GM23338 (cell line): ENCODE measurements around the gene PPP4C. TPM values are rescaled to one million over a fixed set of nuclear protein-coding genes. Genes with fewer than 3 reads are reported as not detected.

Source experiments
- ATAC-seq: fragments of 200-7000 bp; cut with Tn5 transposase; 3 replicates; pipeline ENCODE4 v1.9.1; 2020
- DNase-seq: peaks from one replicate; pipeline ENCODE4 v3.0.0-alpha.2; 2015; ENCODE audit warnings: low spot score
- H2AFZ ChIP-seq: fragments of 200-600 bp; sonication (generic); 2 replicates; pipeline ENCODE4 v1.8.0; 2016; ENCODE audit warnings: antibody characterized with exemption, mild to moderate bottlenecking, moderate library complexity
- H3F3A ChIP-seq: fragments of 200-600 bp; sonication (generic); replicated peaks from 2 replicates; pipeline ENCODE4 v1.8.0; 2017; ENCODE audit warnings: antibody characterized with exemption, mixed run types, low read depth
- H3K27ac ChIP-seq: fragments of 200-600 bp; sonication (generic); 2 replicates; pipeline ENCODE4 v1.6.1; 2016; ENCODE audit warnings: low read depth
- H3K27me3 ChIP-seq: fragments of 200-600 bp; sonication (generic); 2 replicates; pipeline ENCODE4 v1.8.0; 2016; ENCODE audit warnings: mild to moderate bottlenecking, mixed run types, moderate library complexity; ENCODE audit not compliant: insufficient read depth
- H3K36me3 ChIP-seq: fragments of 200-600 bp; sonication (generic); 2 replicates; pipeline ENCODE4 v1.8.0; 2016; ENCODE audit warnings: mild to moderate bottlenecking; ENCODE audit not compliant: insufficient read depth
- H3K4me1 ChIP-seq: fragments of 200-600 bp; sonication (generic); 2 replicates; pipeline ENCODE4 v1.8.0; 2016; ENCODE audit warnings: mild to moderate bottlenecking, moderate library complexity; ENCODE audit not compliant: insufficient read depth
- H3K4me2 ChIP-seq: fragments of 200-600 bp; sonication (generic); 2 replicates; pipeline ENCODE4 v1.7.1; 2017; ENCODE audit warnings: mixed run types
- H3K4me3 ChIP-seq: fragments of 200-600 bp; sonication (generic); 2 replicates; pipeline ENCODE4 v1.6.1; 2016; ENCODE audit warnings: mixed run types
- H3K79me2 ChIP-seq: fragments of 200-600 bp; sonication (generic); replicated peaks from 2 replicates; pipeline ENCODE4 v1.8.0; 2017; ENCODE audit warnings: mild to moderate bottlenecking; ENCODE audit not compliant: insufficient read depth
- H3K9me2 ChIP-seq: fragments of 200-600 bp; sonication (generic); 2 replicates; pipeline ENCODE4 v1.8.0; 2017; ENCODE audit not compliant: insufficient read depth
- H4K20me1 ChIP-seq: fragments of 200-600 bp; sonication (generic); replicated peaks from 2 replicates; pipeline ENCODE4 v1.8.0; 2017; ENCODE audit warnings: mild to moderate bottlenecking; ENCODE audit not compliant: insufficient read depth
- H3K27ac Mint-ChIP-seq: 2 replicates; pipeline ENCODE4 v1.8.0; 2020; ENCODE audit warnings: inconsistent platforms, mild to moderate bottlenecking, moderate library complexity, mixed read lengths
- H3K27me3 Mint-ChIP-seq: 3 replicates; pipeline ENCODE4 v1.8.0; 2022; ENCODE audit warnings: low read depth, mild to moderate bottlenecking, moderate library complexity, mixed read lengths, inconsistent platforms; ENCODE audit not compliant: insufficient read depth, poor library complexity
- H3K36me3 Mint-ChIP-seq: 3 replicates; pipeline ENCODE4 v1.8.0; 2021; ENCODE audit warnings: low read depth, mild to moderate bottlenecking, inconsistent platforms, moderate library complexity, mixed read lengths
- H3K4me1 Mint-ChIP-seq: 3 replicates; pipeline ENCODE4 v1.8.0; 2020; ENCODE audit warnings: mild to moderate bottlenecking, inconsistent platforms, mixed read lengths
- H3K4me3 Mint-ChIP-seq: 3 replicates; pipeline ENCODE4 v1.8.0; 2021; ENCODE audit warnings: moderate library complexity, mild to moderate bottlenecking, inconsistent platforms, mixed read lengths
- H3K9me3 Mint-ChIP-seq: 3 replicates; pipeline ENCODE4 v1.8.0; 2020; ENCODE audit warnings: moderate library complexity, mild to moderate bottlenecking, inconsistent platforms, mixed read lengths
- CREB1 ChIP-seq: fragments of 250-450 bp; sonication (Bioruptor Pico); IDR thresholded peaks from 2 replicates; pipeline ENCODE4 v1.5.0; 2020; ENCODE audit warnings: low read depth, mild to moderate bottlenecking, moderate library complexity
- ETS1 ChIP-seq: IDR thresholded peaks from 2 replicates; pipeline ENCODE4 v1.6.1; 2016; ENCODE audit warnings: antibody characterized with exemption
- JUNB ChIP-seq: IDR thresholded peaks from one replicate; pipeline ENCODE4 v1.6.1; 2016; ENCODE audit warnings: antibody characterized with exemption; ENCODE audit not compliant: unreplicated experiment
- NANOG ChIP-seq: IDR thresholded peaks from 2 replicates; pipeline ENCODE4 v1.6.1; 2016; ENCODE audit warnings: antibody characterized with exemption, borderline replicate concordance
- POLR2AphosphoS5 ChIP-seq: IDR thresholded peaks from 2 replicates; pipeline ENCODE4 v1.6.1; 2016; ENCODE audit warnings: antibody characterized with exemption, low read depth
- REST ChIP-seq: IDR thresholded peaks from one replicate; pipeline ENCODE4 v1.6.1; 2018; ENCODE audit warnings: antibody characterized with exemption; ENCODE audit not compliant: unreplicated experiment
- ZNF114 ChIP-seq: fragments of 250-450 bp; sonication (Bioruptor Pico); IDR thresholded peaks from 2 replicates; pipeline ENCODE4 v1.5.0; 2020; ENCODE audit warnings: mild to moderate bottlenecking, moderate library complexity
- ZNF331 ChIP-seq: fragments of 250-450 bp; sonication (Bioruptor Pico); IDR thresholded peaks from 2 replicates; pipeline ENCODE4 v1.5.0; 2020; ENCODE audit warnings: low read depth, mild to moderate bottlenecking, moderate library complexity
- polyA plus RNA-seq: library from polyadenylated mRNA; unstranded; fragments of >200 nt; fragmentation: Nextera tagmentation; extraction: Ambion mirVana; gene quantifications from 2 replicates; pipeline ENCODE4 v1.2.1, GENCODE V29; 2016
- total RNA-seq: library from RNA; depleted of rRNA; stranded (reverse); fragments of >200 nt; shearing (Covaris generic); gene quantifications from 2 replicates; pipeline ENCODE4 v1.2.3, GENCODE V29; 2014
- TF ChIP-seq, protein P1 (sequence below), 2 experiments: fragments of 200-600 bp in 1 of 2; sonication (generic) in 1 of 2; conservative IDR thresholded peaks; 2 replicates each; pipeline versions ENCODE4 v1.5.1 to v1.6.1; 2016 to 2017; ENCODE audit warnings: antibody characterized with exemption in 2 of 2, low read depth in 2 of 2, mild to moderate bottlenecking in 2 of 2, moderate library complexity in 1 of 2

PPP4C gene
- total and polyA plus RNA-seq, 2 experiments from 2014 or later = 120 to 170 TPM

DNA sequence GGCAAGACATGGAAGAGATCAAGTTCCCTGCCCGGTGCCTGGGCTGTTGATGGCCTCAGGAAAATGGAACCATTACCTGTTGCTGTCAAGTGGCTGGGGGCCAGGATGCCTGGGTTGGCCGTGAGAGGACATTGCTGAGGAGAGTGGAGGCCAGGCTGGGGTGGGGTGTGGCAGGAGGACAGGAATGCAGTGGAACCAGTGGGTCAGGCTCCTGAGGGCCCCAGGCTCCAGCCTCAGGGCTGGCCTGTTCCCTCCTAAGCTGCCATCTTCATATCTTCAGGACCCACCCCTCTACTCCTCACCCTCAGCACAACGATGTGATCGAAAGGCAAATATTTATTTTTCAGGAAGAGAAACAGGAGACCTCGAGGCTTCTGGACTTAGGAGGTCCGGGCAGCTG lies 28.7 kb downstream of the PPP4C start:
- Mint-ChIP-seq H3K4me3 (no peak overlapping the region), H3K9me3 (peaks cover under 1% of the 10 kb centered on the region; the same call in 2 of the 3 replicates), H3K27me3 (peaks cover 2% of the 10 kb centered on the region), H3K4me1 (no peaks in the 10 kb centered on the region), H3K36me3 (no peaks in the 10 kb centered on the region; the same call in 2 of the 3 replicates), H3K27ac (no peak overlapping the region)
- Histone ChIP-seq H3K4me1 (no peaks in the 10 kb centered on the region), H3K4me2 (no peak overlapping the region), H3K27ac (no peak overlapping the region), H3K27me3 (no peaks in the 10 kb centered on the region), H3K4me3 (no peak overlapping the region), H3K36me3 (no peaks in the 10 kb centered on the region), H3K9me2 (no peaks in the 10 kb centered on the region), H4K20me1 (no peaks in the 10 kb centered on the region), H3K79me2 (no peaks in the 10 kb centered on the region), H2AFZ (no peak overlapping the region), H3F3A (no peaks in the 10 kb centered on the region)
- DNase-seq = no peak
- TF ChIP-seq ZNF114 (CRISPR knock-in tag) (no peak), ZNF331 (CRISPR knock-in tag) (no peak), JUNB (no peak), REST (no peak), CREB1 (CRISPR knock-in tag) (no peak), ETS1 (no peak), NANOG (no peak), POLR2AphosphoS5 (no peak)
- TF ChIP-seq, protein P1, sequence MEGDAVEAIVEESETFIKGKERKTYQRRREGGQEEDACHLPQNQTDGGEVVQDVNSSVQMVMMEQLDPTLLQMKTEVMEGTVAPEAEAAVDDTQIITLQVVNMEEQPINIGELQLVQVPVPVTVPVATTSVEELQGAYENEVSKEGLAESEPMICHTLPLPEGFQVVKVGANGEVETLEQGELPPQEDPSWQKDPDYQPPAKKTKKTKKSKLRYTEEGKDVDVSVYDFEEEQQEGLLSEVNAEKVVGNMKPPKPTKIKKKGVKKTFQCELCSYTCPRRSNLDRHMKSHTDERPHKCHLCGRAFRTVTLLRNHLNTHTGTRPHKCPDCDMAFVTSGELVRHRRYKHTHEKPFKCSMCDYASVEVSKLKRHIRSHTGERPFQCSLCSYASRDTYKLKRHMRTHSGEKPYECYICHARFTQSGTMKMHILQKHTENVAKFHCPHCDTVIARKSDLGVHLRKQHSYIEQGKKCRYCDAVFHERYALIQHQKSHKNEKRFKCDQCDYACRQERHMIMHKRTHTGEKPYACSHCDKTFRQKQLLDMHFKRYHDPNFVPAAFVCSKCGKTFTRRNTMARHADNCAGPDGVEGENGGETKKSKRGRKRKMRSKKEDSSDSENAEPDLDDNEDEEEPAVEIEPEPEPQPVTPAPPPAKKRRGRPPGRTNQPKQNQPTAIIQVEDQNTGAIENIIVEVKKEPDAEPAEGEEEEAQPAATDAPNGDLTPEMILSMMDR (conservative IDR thresholded peaks at IDR 0.05; ENCODE audit: low read depth in 2 of 2) = no peak
- ATAC-seq = no peak
